MM.1S (cell line): ENCODE data around the gene IFT52.
"Not testable (repeated sequence)": the region's sequence is repeated elsewhere in the genome, so short reads cannot be mapped to it uniquely, and the experiment has no call there.

ENCODE experiments used
- DNase-seq: peaks from one replicate; pipeline ENCODE4 v3.0.0-alpha.2; 2015
- H2AFZ ChIP-seq: fragments of 300-600 bp; sonication (generic); 2 replicates; pipeline ENCODE4 v1.6.0; 2016; ENCODE audit warnings: antibody characterized with exemption, low read length
- H3F3A ChIP-seq: fragments of 300-600 bp; sonication (generic); 2 replicates; pipeline ENCODE4 v1.6.1; 2016; ENCODE audit warnings: mild to moderate bottlenecking, antibody characterized with exemption, low read length, moderate library complexity, mixed read lengths; ENCODE audit not compliant: insufficient read depth
- H3K27ac ChIP-seq: fragments of 300-600 bp; sonication (generic); 2 replicates; pipeline ENCODE4 v1.5.1; 2016; ENCODE audit warnings: mild to moderate bottlenecking, low read length
- H3K27me3 ChIP-seq: fragments of 300-600 bp; sonication (generic); replicated peaks from 2 replicates; pipeline ENCODE4 v1.6.0; 2016; ENCODE audit warnings: low read length; ENCODE audit not compliant: insufficient read depth
- H3K36me3 ChIP-seq: fragments of 300-600 bp; sonication (generic); replicated peaks from 2 replicates; pipeline ENCODE4 v1.6.1; 2016; ENCODE audit warnings: mild to moderate bottlenecking, low read length, mixed read lengths; ENCODE audit not compliant: insufficient read depth
- H3K4me1 ChIP-seq: fragments of 300-600 bp; sonication (generic); 2 replicates; pipeline ENCODE4 v1.6.1; 2016; ENCODE audit warnings: low read length, mixed read lengths
- H3K4me2 ChIP-seq: fragments of 300-600 bp; sonication (generic); 2 replicates; pipeline ENCODE4 v1.6.0; 2016; ENCODE audit warnings: low read depth, low read length
- H3K4me3 ChIP-seq: fragments of 300-600 bp; sonication (generic); 2 replicates; pipeline ENCODE4 v1.5.1; 2016; ENCODE audit warnings: low read length, mixed read lengths
- H3K79me2 ChIP-seq: fragments of 300-600 bp; sonication (generic); 2 replicates; pipeline ENCODE4 v1.6.1; 2016; ENCODE audit warnings: mixed run types, low read length, mixed read lengths
- H3K9ac ChIP-seq: fragments of 300-600 bp; sonication (generic); 2 replicates; pipeline ENCODE4 v1.6.1; 2016; ENCODE audit warnings: low read length, mixed read lengths
- H3K9me2 ChIP-seq: fragments of 300-600 bp; sonication (generic); replicated peaks from 2 replicates; pipeline ENCODE4 v1.6.1; 2016; ENCODE audit warnings: mild to moderate bottlenecking, low read length, mixed read lengths; ENCODE audit not compliant: insufficient read depth
- H3K9me3 ChIP-seq: fragments of 300-600 bp; sonication (generic); replicated peaks from 2 replicates; pipeline ENCODE4 v1.6.1; 2016; ENCODE audit warnings: mild to moderate bottlenecking, low read length, mixed read lengths; ENCODE audit not compliant: insufficient read depth
- H4K20me1 ChIP-seq: fragments of 300-600 bp; sonication (generic); 2 replicates; pipeline ENCODE4 v1.6.1; 2016; ENCODE audit warnings: mild to moderate bottlenecking, low read length, moderate library complexity, mixed read lengths; ENCODE audit not compliant: insufficient read depth
- CTCF ChIP-seq: fragments of 300-600 bp; sonication (generic); IDR thresholded peaks from 2 replicates; pipeline ENCODE4 v1.5.1; 2016; ENCODE audit warnings: antibody characterized with exemption, low read length, mixed read lengths
- EZH2 ChIP-seq: fragments of 300-600 bp; sonication (generic); optimal IDR thresholded peaks from 2 replicates; pipeline ENCODE3; 2017; ENCODE audit warnings: low read depth, mild to moderate bottlenecking, antibody characterized with exemption, low read length, mixed read lengths
- EZH2phosphoT487 ChIP-seq: fragments of 300-600 bp; sonication (generic); IDR thresholded peaks from 2 replicates; pipeline ENCODE4 v1.6.1; 2018; ENCODE audit warnings: antibody characterized with exemption, low read length

The IFT52 gene

GRCh38 chr20:43590036-43590391 is 723 bp upstream of the IFT52 start:
- TF ChIP-seq CTCF (no peak), EZH2 (no peak), EZH2phosphoT487 (no peak)
- DNase-seq: no peak
- Histone ChIP-seq H3K27ac (peak overlapping the region; percentile 72; the same call in 1 of the 2 replicates), H3K9ac (peak overlapping the region; percentile 83; the same call in 1 of the 2 replicates), H4K20me1 (no peaks in the 10 kb centered on the region), H3K27me3 (no peaks in the 10 kb centered on the region), H3K36me3 (no peaks in the 10 kb centered on the region), H3K4me3 (peak overlapping the region; percentile 84), H3K79me2 (peaks cover 19% of the 10 kb centered on the region), H2AFZ (peak overlapping the region; percentile 96), H3F3A (no peaks in the 10 kb centered on the region), H3K9me3 (no peaks in the 10 kb centered on the region), H3K4me2 (peak overlapping the region; percentile 93), H3K9me2 (no peaks in the 10 kb centered on the region), H3K4me1 (peaks cover 3% of the 10 kb centered on the region; the same call in 1 of the 2 replicates)

DNA sequence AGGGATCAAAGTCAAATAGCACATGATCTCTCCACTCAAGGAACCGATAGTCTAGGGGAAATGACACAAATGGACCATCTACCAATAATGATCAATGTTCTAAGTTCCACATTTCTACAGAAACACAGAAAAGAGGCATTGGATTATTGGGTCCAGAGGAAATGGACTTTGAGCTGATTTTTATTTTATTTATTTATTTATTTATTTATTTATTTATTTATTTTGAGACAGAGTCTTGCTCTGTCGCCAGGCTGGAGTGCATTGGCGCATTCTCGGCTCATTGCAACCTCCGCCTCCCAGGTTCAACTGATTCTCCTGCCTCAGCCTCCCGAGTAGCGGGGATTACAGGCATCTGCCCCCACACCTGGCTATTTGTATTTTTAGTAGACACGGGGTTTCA is 11.2 kb downstream of the IFT52 start:
- not testable (repeated sequence) for DNase-seq, H3K4me3 ChIP-seq, H4K20me1 ChIP-seq, H3K27me3 ChIP-seq, H3K4me1 ChIP-seq, H3K36me3 ChIP-seq, H3F3A ChIP-seq, H2AFZ ChIP-seq, H3K4me2 ChIP-seq, H3K9me2 ChIP-seq, H3K9ac ChIP-seq, H3K27ac ChIP-seq, H3K9me3 ChIP-seq, H3K79me2 ChIP-seq

- Histone ChIP-seq H2AFZ (no peak overlapping the region), H3K9me3 (no peaks in the 10 kb centered on the region), H3K9me2 (no peaks in the 10 kb centered on the region), H3K79me2 (no peaks in the 10 kb centered on the region), H4K20me1 (no peaks in the 10 kb centered on the region), H3K4me1 (no peaks in the 10 kb centered on the region), H3F3A (no peaks in the 10 kb centered on the region), H3K4me3 (no peak overlapping the region), H3K36me3 (no peaks in the 10 kb centered on the region), H3K27ac (no peak overlapping the region), H3K9ac (no peak overlapping the region), H3K27me3 (no peaks in the 10 kb centered on the region), H3K4me2 (no peak overlapping the region)
- DNase-seq: no peak
- TF ChIP-seq EZH2phosphoT487 (no peak), CTCF (no peak), EZH2 (no peak)
Measured at GRCh38 chr20:43603124-43603523, 12.4 kb downstream of the IFT52 start.

GRCh38 chr20:43605715-43606114 is 15.0 kb downstream of the IFT52 start:
- Histone ChIP-seq H3K27ac (no peak overlapping the region), H3K79me2 (no peaks in the 10 kb centered on the region), H2AFZ (no peak overlapping the region), H3K4me3 (no peak overlapping the region), H3F3A (no peaks in the 10 kb centered on the region), H3K36me3 (no peaks in the 10 kb centered on the region), H3K27me3 (no peaks in the 10 kb centered on the region), H4K20me1 (no peaks in the 10 kb centered on the region), H3K9ac (no peak overlapping the region), H3K9me2 (no peaks in the 10 kb centered on the region), H3K4me2 (no peak overlapping the region), H3K4me1 (no peaks in the 10 kb centered on the region), H3K9me3 (no peaks in the 10 kb centered on the region)
- no peak for DNase-seq
- TF ChIP-seq CTCF: no peak
- TF ChIP-seq EZH2phosphoT487: no peak
- no peak for TF ChIP-seq EZH2

DNA sequence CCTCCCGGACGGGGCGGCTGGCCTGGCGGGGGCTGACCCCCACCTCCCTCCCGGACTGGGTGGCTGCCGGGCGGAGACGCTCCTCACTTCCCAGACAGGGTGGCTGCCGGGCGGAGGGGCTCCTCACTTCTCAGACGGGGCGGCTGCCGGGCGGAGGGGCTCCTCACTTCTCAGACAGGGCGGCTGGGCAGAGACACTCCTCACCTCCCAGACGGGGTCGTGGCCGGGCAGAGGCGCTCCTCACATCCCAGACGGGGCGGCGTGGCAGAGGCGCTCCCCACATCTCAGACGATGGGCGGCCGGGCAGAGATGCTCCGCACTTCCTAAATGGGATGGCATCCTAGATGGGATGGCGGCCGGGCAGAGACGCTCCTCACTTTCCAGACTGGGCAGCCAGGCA is 16.5 kb downstream of the IFT52 start:
- H3K9me2 ChIP-seq, H3K9ac ChIP-seq, H3K79me2 ChIP-seq, H3K9me3 ChIP-seq, H3K4me3 ChIP-seq, H3K4me1 ChIP-seq, H3K27me3 ChIP-seq, DNase-seq, H3K27ac ChIP-seq, H3K4me2 ChIP-seq, H3F3A ChIP-seq, H4K20me1 ChIP-seq, H3K36me3 ChIP-seq, H2AFZ ChIP-seq: not testable (repeated sequence)
